H1 (cell line): ENCODE data around the gene SORCS3. TPM values are rescaled to one million over a fixed set of nuclear protein-coding genes. Genes with fewer than 3 reads are reported as not detected.

Experiments used
- CTCF ChIA-PET: fragments of 300-600 bp; sonication (Branson Sonifier 250); formaldehyde crosslinking; loops from one replicate; lab custom pipeline; 2021; ENCODE audit not compliant: partially characterized antibody; lab: Charles Lee
- POLR2A ChIA-PET: fragments of 300-600 bp; sonication (Branson Sonifier 250); formaldehyde crosslinking; loops from one replicate; lab custom pipeline; 2021; ENCODE audit warnings: inconsistent platforms; ENCODE audit not compliant: partially characterized antibody; lab: Charles Lee
- DNase-seq, 2 experiments: peaks; one replicate each; pipeline versions ENCODE4 v3.0.0 to v3.0.0-alpha.2; 2010 to 2022; ENCODE audit warnings: low spot score in 2 of 2, low read depth in 1 of 2, mixed read lengths in 1 of 2
- FAIRE-seq: peaks from 2 replicates; lab custom pipeline; 2011; peaks lifted over from hg19 to GRCh38; lab: Jason Lieb, UNC
- H2AFZ ChIP-seq: 2 replicates; pipeline ENCODE4 v1.8.1; 2012; ENCODE audit warnings: low read length, inconsistent platforms
- H2AK5ac ChIP-seq: 2 replicates; pipeline ENCODE4 v1.6.1; 2013; ENCODE audit warnings: low read depth, low read length
- H2BK120ac ChIP-seq: replicated peaks from 2 replicates; pipeline ENCODE3; 2013; ENCODE audit warnings: low read depth, low read length, inconsistent platforms
- H2BK12ac ChIP-seq: 2 replicates; pipeline ENCODE4 v1.6.1; 2013; ENCODE audit warnings: low read depth, low read length
- H2BK15ac ChIP-seq: 2 replicates; pipeline ENCODE4 v1.6.1; 2013; ENCODE audit warnings: low read length
- H2BK20ac ChIP-seq: 2 replicates; pipeline ENCODE4 v1.6.1; 2013; ENCODE audit warnings: low read length
- H2BK5ac ChIP-seq: 2 replicates; pipeline ENCODE4 v1.6.1; 2013; ENCODE audit warnings: low read depth, low read length
- H3K14ac ChIP-seq: 2 replicates; pipeline ENCODE4 v1.6.1; 2013; ENCODE audit warnings: inconsistent platforms; ENCODE audit not compliant: insufficient read length
- H3K18ac ChIP-seq: 2 replicates; pipeline ENCODE4 v1.6.1; 2013; ENCODE audit warnings: low read length; ENCODE audit errors: extremely low read depth
- H3K23ac ChIP-seq: 2 replicates; pipeline ENCODE4 v1.6.1; 2013; ENCODE audit warnings: inconsistent platforms; ENCODE audit not compliant: insufficient read length
- H3K23me2 ChIP-seq: 2 replicates; pipeline ENCODE4 v1.6.1; 2013; ENCODE audit warnings: low read depth, low read length
- H3K27ac ChIP-seq: 2 replicates; pipeline ENCODE4 v1.6.1; 2011; ENCODE audit warnings: low read depth, low read length, inconsistent platforms
- H3K27me3 ChIP-seq, 4 experiments: replicated peaks in 1 of 4; 1 replicate in 1 of 4; 2 replicates in 3 of 4; pipeline versions ENCODE4 v1.6.1 to v1.8.1; 2011 to 2013; ENCODE audit warnings: low read length in 3 of 4, mild to moderate bottlenecking in 3 of 4, inconsistent platforms in 2 of 4, mixed read lengths in 2 of 4, moderate library complexity in 1 of 4; ENCODE audit not compliant: control insufficient read depth in 3 of 4, insufficient read depth in 3 of 4; ENCODE audit errors: extremely low read depth in 1 of 4
- H3K36me3 ChIP-seq, 4 experiments: 2 replicates each; pipeline versions ENCODE4 v1.6.1 to v1.8.1; 2011 to 2013; ENCODE audit warnings: mild to moderate bottlenecking in 4 of 4, low read length in 3 of 4, moderate library complexity in 2 of 4, control low read depth in 1 of 4, inconsistent platforms in 1 of 4; ENCODE audit not compliant: insufficient read depth in 4 of 4, control insufficient read depth in 2 of 4
- H3K4ac ChIP-seq: replicated peaks from 2 replicates; pipeline ENCODE3; 2013; ENCODE audit warnings: low read length, low read depth, mixed read lengths, inconsistent platforms; ENCODE audit not compliant: insufficient read length
- H3K4me1 ChIP-seq, 4 experiments: replicated peaks in 1 of 4; 1 replicate in 1 of 4; 2 replicates in 3 of 4; pipeline versions ENCODE4 v1.6.1 to v1.8.1; 2011 to 2013; ENCODE audit warnings: low read length in 3 of 4, inconsistent platforms in 2 of 4, mixed read lengths in 1 of 4; ENCODE audit not compliant: insufficient read depth in 4 of 4, control insufficient read depth in 3 of 4
- H3K4me2 ChIP-seq, 2 experiments: 2 replicates each; pipeline versions ENCODE4 v1.6.1 to v1.8.1; 2011 to 2013; ENCODE audit warnings: low read depth in 2 of 2, low read length in 2 of 2, control low read depth in 1 of 2, inconsistent platforms in 1 of 2, mild to moderate bottlenecking in 1 of 2; ENCODE audit not compliant: insufficient read depth in 1 of 2
- H3K4me3 ChIP-seq, 4 experiments: fragments of 200-600, 300-600 bp in 1 of 4; sonication (generic), shearing (Covaris generic), sonication (Bioruptor Twin) in 1 of 4; 2 replicates each; pipeline versions ENCODE4 v1.5.1 to v1.8.1; 2011 to 2016; ENCODE audit warnings: low read length in 4 of 4, low read depth in 3 of 4, control low read depth in 2 of 4, inconsistent platforms in 2 of 4, mild to moderate bottlenecking in 2 of 4, mixed read lengths in 1 of 4, moderate library complexity in 1 of 4; ENCODE audit not compliant: insufficient read depth in 2 of 4; ENCODE audit errors: extremely low read depth in 1 of 4
- H3K56ac ChIP-seq: replicated peaks from 2 replicates; pipeline ENCODE3; 2013; ENCODE audit warnings: low read depth, mild to moderate bottlenecking, mixed read lengths, low read length, inconsistent platforms; ENCODE audit not compliant: insufficient read length
- H3K79me1 ChIP-seq: 2 replicates; pipeline ENCODE4 v1.6.1; 2013; ENCODE audit warnings: low read depth, low read length, control low read depth
- H3K79me2 ChIP-seq, 2 experiments: 2 replicates each; pipeline versions ENCODE4 v1.6.1 to v1.8.1; 2012 to 2013; ENCODE audit warnings: low read length in 2 of 2, mild to moderate bottlenecking in 2 of 2, inconsistent platforms in 1 of 2; ENCODE audit not compliant: insufficient read depth in 2 of 2, control insufficient read depth in 1 of 2
- H3K9ac ChIP-seq, 4 experiments: replicated peaks in 1 of 4; 1 replicate in 1 of 4; 2 replicates in 3 of 4; pipeline versions ENCODE4 v1.6.1 to v1.8.1; 2011 to 2013; ENCODE audit warnings: low read depth in 3 of 4, low read length in 3 of 4, control low read depth in 2 of 4, mild to moderate bottlenecking in 2 of 4, moderate library complexity in 2 of 4, inconsistent platforms in 1 of 4; ENCODE audit errors: extremely low read depth in 1 of 4
- H3K9me3 ChIP-seq, 2 experiments: 2 replicates each; pipeline versions ENCODE4 v1.6.1 to v1.8.1; 2012 to 2013; ENCODE audit warnings: mild to moderate bottlenecking in 2 of 2, moderate library complexity in 2 of 2, control low read depth in 1 of 2, inconsistent platforms in 1 of 2, low read depth in 1 of 2, low read length in 1 of 2, mixed read lengths in 1 of 2; ENCODE audit not compliant: insufficient read depth in 2 of 2
- H4K20me1 ChIP-seq, 2 experiments: replicated peaks in 1 of 2; 2 replicates each; pipeline versions ENCODE3 to v1.8.1; 2011 to 2013; ENCODE audit warnings: inconsistent platforms in 2 of 2, low read length in 2 of 2, mild to moderate bottlenecking in 1 of 2; ENCODE audit not compliant: insufficient read depth in 2 of 2, control insufficient read depth in 1 of 2
- H4K5ac ChIP-seq: 2 replicates; pipeline ENCODE4 v1.6.1; 2013; ENCODE audit warnings: low read length, low read depth, mixed read lengths, inconsistent platforms; ENCODE audit not compliant: insufficient read length
- H4K8ac ChIP-seq: 2 replicates; pipeline ENCODE4 v1.8.0; 2013; ENCODE audit warnings: mild to moderate bottlenecking, moderate library complexity, low read length, inconsistent platforms; ENCODE audit not compliant: insufficient read depth; ENCODE audit errors: extremely low read depth
- H4K91ac ChIP-seq: replicated peaks from 2 replicates; pipeline ENCODE3; 2013; ENCODE audit warnings: low read length, mixed read lengths, inconsistent platforms; ENCODE audit not compliant: insufficient read length
- EZH2 ChIP-seq: fragments of 200-600 bp; sonication (generic); IDR thresholded peaks from 2 replicates; pipeline ENCODE4 v1.7.1; 2012; ENCODE audit warnings: low read depth, mild to moderate bottlenecking, moderate library complexity, low read length, inconsistent platforms; ENCODE audit not compliant: severe bottlenecking
- HDAC6 ChIP-seq: IDR thresholded peaks from one replicate; pipeline ENCODE4 v1.7.1; 2012; ENCODE audit warnings: low read depth, mild to moderate bottlenecking, inconsistent platforms, low read length, moderate library complexity
- POLR2A ChIP-seq, 2 experiments: IDR thresholded peaks; 1 replicate in 1 of 2; 2 replicates in 1 of 2; pipeline ENCODE4 v1.6.1; 2011; ENCODE audit warnings: low read depth in 2 of 2, low read length in 2 of 2, mild to moderate bottlenecking in 2 of 2; ENCODE audit errors: control extremely low read depth in 1 of 2
- SRF ChIP-seq: IDR thresholded peaks from 2 replicates; pipeline ENCODE4 v1.6.1; 2011; ENCODE audit warnings: mild to moderate bottlenecking, low read depth, low read length, moderate library complexity
- SUZ12 ChIP-seq: fragments of 200-600 bp; sonication (generic); IDR thresholded peaks from 2 replicates; pipeline ENCODE4 v1.6.1; 2012; ENCODE audit warnings: mild to moderate bottlenecking, inconsistent platforms, low read length, moderate library complexity, mixed read lengths
- WGBS, 2 experiments: shearing (Covaris generic) in 1 of 2; methylation state at CpG; one replicate each; pipeline versions ENCODE4 v1.1.6 to v1.1.7; 2013 to 2015; ENCODE audit warnings: low lambda C conversion rate in 2 of 2, mixed read lengths in 2 of 2, inconsistent platforms in 1 of 2, low coverage in 1 of 2, missing lambda C conversion rate in 1 of 2; ENCODE audit not compliant: insufficient replicate concordance in 2 of 2, insufficient coverage in 1 of 2, insufficient read length in 1 of 2; ENCODE audit errors: extremely low coverage in 1 of 2, missing lambda C conversion rate in 1 of 2; 5-methylcytosine and 5-hydroxymethylcytosine counted together
- polyA plus RNA-seq, 7 experiments: library from polyadenylated mRNA; depleted of rRNA in 3 of 7; stranded (reverse) in 5 of 7; unstranded in 2 of 7; fragments of >200 nt in 5 of 7; fragments of 200-250 nt in 2 of 7; gene quantifications; 1 replicate in 5 of 7; 2 replicates in 1 of 7; 4 replicates in 1 of 7; pipeline versions ENCODE4 v1.2.1 to v1.2.3, GENCODE V29; 2011 to 2013; ENCODE audit warnings: missing spikeins in 2 of 7, mixed read lengths in 2 of 7
- total RNA-seq: library from RNA; stranded (reverse); fragmentation: NEBNext Ultra II Directional; extraction: Animal tissue kit (Norgen Biotek cat#: 25700); gene quantifications from 2 replicates; pipeline ENCODE4 v1.2.1, GENCODE V29; 2021
- TF ChIP-seq, protein P1 (sequence below): IDR thresholded peaks from 2 replicates; pipeline ENCODE4 v1.6.1; 2012; ENCODE audit warnings: low read length, inconsistent platforms

The SORCS3 gene
- total and polyA plus RNA-seq, 2 of the 8 experiments (the other 6 are each of a cell fraction or from before 2014, with no cell fraction given): 0.26 to 0.88 TPM

DNA sequence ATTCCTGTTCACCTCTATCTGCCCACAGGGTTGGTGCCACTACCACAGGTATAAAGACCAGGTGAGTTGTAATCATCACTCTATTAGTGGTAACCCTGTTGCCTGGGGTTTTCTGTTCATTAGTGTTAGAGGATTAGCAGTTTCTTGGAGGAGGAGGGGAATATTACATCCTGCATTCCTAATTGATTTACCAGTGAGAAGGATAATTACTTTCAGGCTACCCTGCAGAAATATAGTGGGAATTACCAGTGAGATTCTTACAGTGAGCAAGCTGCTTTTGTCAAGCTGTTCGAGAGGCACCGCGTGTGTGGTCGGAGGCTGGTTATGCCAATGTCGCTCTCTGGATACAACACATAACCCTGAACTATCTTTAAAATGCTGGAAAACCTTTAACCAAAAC, 280.7 kb downstream of the SORCS3 start:
- H3K23me2 ChIP-seq: no peaks in the 10 kb centered on the region
- no peaks in the 10 kb centered on the region for H3K79me1 ChIP-seq
- no peaks in the 10 kb centered on the region for H4K20me1 ChIP-seq
- no peak overlapping the region for H3K9ac ChIP-seq
- H3K4me2 ChIP-seq: no peak overlapping the region
- no peak overlapping the region for H3K27ac ChIP-seq
- no peak overlapping the region for H2BK12ac ChIP-seq
- no peaks in the 10 kb centered on the region for H3K27me3 ChIP-seq
- no peak overlapping the region for H3K23ac ChIP-seq
- no peak overlapping the region for H3K18ac ChIP-seq
- no peak overlapping the region for H2AFZ ChIP-seq
- POLR2A ChIA-PET: no interaction called here
- no peak overlapping the region for H3K4ac ChIP-seq
- CTCF ChIA-PET: interaction anchor here (0.5 to 1.5 kb wide), 7 partner anchors 14 to 940 kb away, joined by 3 to 5 read pairs (median 3); no protein-coding TSS in a partner anchor
- no peak overlapping the region for H2AK5ac ChIP-seq
- H2BK120ac ChIP-seq: no peak overlapping the region
- no peak overlapping the region for H3K14ac ChIP-seq
- no peak overlapping the region for H3K4me3 ChIP-seq
- H3K79me2 ChIP-seq: no peaks in the 10 kb centered on the region
- no peak overlapping the region for H3K56ac ChIP-seq
- H3K36me3 ChIP-seq: no peaks in the 10 kb centered on the region
- H3K9me3 ChIP-seq: no peaks in the 10 kb centered on the region
- H2BK5ac ChIP-seq: no peak overlapping the region
- 92% methylated on average over 5 of the region's 5 CpGs; no CpG with 5 or more reads in 1 of the 2 experiments for WGBS, 2 experiments
- no peak overlapping the region for H4K8ac ChIP-seq
- H2BK15ac ChIP-seq: no peak overlapping the region
- TF ChIP-seq, protein P1, sequence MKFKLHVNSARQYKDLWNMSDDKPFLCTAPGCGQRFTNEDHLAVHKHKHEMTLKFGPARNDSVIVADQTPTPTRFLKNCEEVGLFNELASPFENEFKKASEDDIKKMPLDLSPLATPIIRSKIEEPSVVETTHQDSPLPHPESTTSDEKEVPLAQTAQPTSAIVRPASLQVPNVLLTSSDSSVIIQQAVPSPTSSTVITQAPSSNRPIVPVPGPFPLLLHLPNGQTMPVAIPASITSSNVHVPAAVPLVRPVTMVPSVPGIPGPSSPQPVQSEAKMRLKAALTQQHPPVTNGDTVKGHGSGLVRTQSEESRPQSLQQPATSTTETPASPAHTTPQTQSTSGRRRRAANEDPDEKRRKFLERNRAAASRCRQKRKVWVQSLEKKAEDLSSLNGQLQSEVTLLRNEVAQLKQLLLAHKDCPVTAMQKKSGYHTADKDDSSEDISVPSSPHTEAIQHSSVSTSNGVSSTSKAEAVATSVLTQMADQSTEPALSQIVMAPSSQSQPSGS: no peak
- no peak for TF ChIP-seq EZH2
- TF ChIP-seq SUZ12: no peak
- TF ChIP-seq HDAC6: no peak
- no peak for TF ChIP-seq SRF
- no peak for TF ChIP-seq POLR2A (IDR thresholded peaks at IDR 0.05; ENCODE audit: control extremely low read depth in 1 of 2, low read depth in 2 of 2, low read length in 2 of 2)
- no peak overlapping the region for H2BK20ac ChIP-seq
- no peak overlapping the region for H4K91ac ChIP-seq
- DNase-seq: no peak
- peaks cover 0 to 7% (median 2%) of the 10 kb centered on the region in 4 experiments; a peak in 6 of 7 replicates for H3K4me1 ChIP-seq
- FAIRE-seq: no peak
- no peak overlapping the region for H4K5ac ChIP-seq
